ENCODE measurements around the gene GJD4.

Gene GJD4

GRCh38 chr10:35657621-35658020, 52.5 kb downstream of the GJD4 start:
- no peak for TF ChIP-seq CTCF (IDR thresholded peaks at IDR 0.05; ENCODE audit: extremely low read depth, missing control alignments)
- DNase-seq (ENCODE audit: low spot score) = no peak
